NCI-H1092 (cell line): ENCODE data around the gene BCL2L1.
"Not testable (repeated sequence)": the region's sequence is repeated elsewhere in the genome, so short reads cannot be mapped to it uniquely, and the experiment has no call there.

Experiments
- DNase-seq: peaks from one replicate; lab custom pipeline; 2025; lab: John Stamatoyannopoulos, UW

Gene BCL2L1

GRCh38 chr20:31648104-31648503, 74.6 kb downstream of the BCL2L1 start:
- DNase-seq: not testable (repeated sequence)

GRCh38 chr20:31644701-31645100, 78.0 kb downstream of the BCL2L1 start:
- no peak for DNase-seq

- DNase-seq: no peak
Measured at GRCh38 chr20:31643522-31643921, 79.1 kb downstream of the BCL2L1 start.

- no peak for DNase-seq
Measured at GRCh38 chr20:31642837-31643236, 79.8 kb downstream of the BCL2L1 start.

- no peak for DNase-seq
Measured at GRCh38 chr20:31641391-31641790, 81.3 kb downstream of the BCL2L1 start.

- no peak for DNase-seq
Measured at GRCh38 chr20:31640259-31640658, 82.4 kb downstream of the BCL2L1 start.

- no peak for DNase-seq
Measured at GRCh38 chr20:31638816-31639215, 83.9 kb downstream of the BCL2L1 start.

- DNase-seq: no peak
Measured at GRCh38 chr20:31638317-31638716, 84.4 kb downstream of the BCL2L1 start.

- no peak for DNase-seq
Measured at GRCh38 chr20:31637660-31638059, 85.0 kb downstream of the BCL2L1 start, which contains the start of gene COX4I2. COX4I2 (plus strand) TSS chr20:31637912; CDS start chr20:31639018, 1,106 bp downstream.

- no peak for DNase-seq
Measured at GRCh38 chr20:31633339-31633914, 89.2 kb downstream of the BCL2L1 start.

GRCh38 chr20:31632548-31633338, 89.9 kb downstream of the BCL2L1 start:
- no peak for DNase-seq

- peak; percentile 57 for DNase-seq
Measured at GRCh38 chr20:31630187-31630790, 92.4 kb downstream of the BCL2L1 start.

GRCh38 chr20:31628057-31628456, 94.6 kb downstream of the BCL2L1 start:
- not testable (repeated sequence) for DNase-seq

- DNase-seq: not testable (repeated sequence)
Measured at GRCh38 chr20:31626534-31626933, 96.1 kb downstream of the BCL2L1 start.

- DNase-seq: not testable (repeated sequence)
Measured at GRCh38 chr20:31623123-31623505, 99.6 kb downstream of the BCL2L1 start.

- DNase-seq: no peak
Measured at GRCh38 chr20:31620246-31620645, 102.4 kb downstream of the BCL2L1 start.

GRCh38 chr20:31617432-31618104, 105.1 kb downstream of the BCL2L1 start:
- DNase-seq: no peak

GRCh38 chr20:31615416-31615815, 107.3 kb downstream of the BCL2L1 start:
- DNase-seq: no peak
